Ascending aorta (tissue), 2 donors: ENCODE data around the gene PRKCA. TPM values are rescaled to one million over a fixed set of nuclear protein-coding genes. Genes with fewer than 3 reads are reported as not detected.

ENCODE experiments used
- DNase-seq, 2 donors: peaks; one replicate each; pipeline ENCODE4 v3.0.0-alpha.2; 2019; ENCODE audit warnings: low spot score in 2 of 2
- H3K27ac ChIP-seq, 2 donors: fragments of 200-600 bp; sonication (generic); one replicate each; pipeline ENCODE4 v1.5.1; 2016 to 2017; ENCODE audit warnings: mild to moderate bottlenecking in 1 of 2
- H3K27me3 ChIP-seq: fragments of 200-600 bp; sonication (generic); one replicate; pipeline ENCODE4 v1.5.1; 2017
- H3K36me3 ChIP-seq, 2 donors: fragments of 200-600 bp; sonication (generic); one replicate each; pipeline ENCODE4 v1.5.1; 2016
- H3K4me1 ChIP-seq, 2 donors: fragments of 200-600 bp; sonication (generic); one replicate each; pipeline ENCODE4 v1.5.1; 2016 to 2017; ENCODE audit warnings: mild to moderate bottlenecking in 1 of 2
- H3K4me3 ChIP-seq, 2 donors: fragments of 200-600 bp; sonication (generic); one replicate each; pipeline ENCODE4 v1.5.1; 2016 to 2017; ENCODE audit warnings: mild to moderate bottlenecking in 1 of 2
- H3K9me3 ChIP-seq, 2 donors: fragments of 200-600 bp; sonication (generic); one replicate each; pipeline ENCODE4 v1.5.1; 2016
- CTCF ChIP-seq, 3 experiments: fragments of 200-600 bp in 2 of 3; fragments of 450-650 bp in 1 of 3; sonication (generic) in 2 of 3; IDR thresholded peaks; one replicate each; pipeline ENCODE4 v1.5.1; 2016 to 2019; ENCODE audit warnings: antibody characterized with exemption in 3 of 3, mild to moderate bottlenecking in 1 of 3, moderate library complexity in 1 of 3
- intact Hi-C: fragments of 100-400 bp; cut with DNase I; formaldehyde crosslinking; loops from one replicate; pipeline ENCODE4 v1.15.1; 2023
- total RNA-seq: library from RNA; depleted of rRNA; stranded (reverse); fragments of >200 nt; gene quantifications from one replicate; pipeline ENCODE4 v1.1.0, GENCODE V29; 2016

Gene PRKCA
- total RNA-seq, 1 donor from 2014 or later = 3.2 TPM

GRCh38 chr17:66415366-66416206 is 113.2 kb downstream of the PRKCA start:
- intact Hi-C loops = no loop called here
- no peak for DNase-seq
- Histone ChIP-seq H3K4me3 (no peak overlapping the region), H3K27ac (no peak overlapping the region), H3K9me3 (no peaks in the 10 kb centered on the region), H3K27me3 (no peaks in the 10 kb centered on the region), H3K4me1 (no peaks in the 10 kb centered on the region), H3K36me3 (no peaks in the 10 kb centered on the region)
- TF ChIP-seq CTCF (IDR thresholded peaks at IDR 0.05) = no peak

- no peaks in the 10 kb centered on the region for H3K4me1 ChIP-seq
- no peak for TF ChIP-seq CTCF (IDR thresholded peaks at IDR 0.05)
- H3K36me3 ChIP-seq = no peaks in the 10 kb centered on the region
- no peak for DNase-seq
- no peaks in the 10 kb centered on the region for H3K9me3 ChIP-seq
- no peak overlapping the region for H3K4me3 ChIP-seq
- H3K27me3 ChIP-seq = no peaks in the 10 kb centered on the region
- H3K27ac ChIP-seq = no peak overlapping the region
- intact Hi-C loops = no loop called here
Observed at GRCh38 chr17:66416207-66416940, 114.0 kb downstream of the PRKCA start.

- Histone ChIP-seq H3K27me3 (no peaks in the 10 kb centered on the region), H3K9me3 (no peaks in the 10 kb centered on the region), H3K36me3 (no peaks in the 10 kb centered on the region), H3K27ac (no peak overlapping the region), H3K4me1 (no peaks in the 10 kb centered on the region), H3K4me3 (no peak overlapping the region)
- DNase-seq = no peak
- no peak for TF ChIP-seq CTCF (IDR thresholded peaks at IDR 0.05)
- intact Hi-C loops = no loop called here
Observed at GRCh38 chr17:66417300-66417719, 114.9 kb downstream of the PRKCA start.

- H3K4me3 ChIP-seq = no peak overlapping the region
- no peaks in the 10 kb centered on the region for H3K36me3 ChIP-seq
- no peaks in the 10 kb centered on the region for H3K4me1 ChIP-seq
- H3K27me3 ChIP-seq = no peaks in the 10 kb centered on the region
- no peaks in the 10 kb centered on the region for H3K9me3 ChIP-seq
- intact Hi-C loops = no loop called here
- H3K27ac ChIP-seq = no peak overlapping the region
- DNase-seq = no peak
- TF ChIP-seq CTCF (IDR thresholded peaks at IDR 0.05) = no peak
Observed at GRCh38 chr17:66420961-66421371, 118.6 kb downstream of the PRKCA start.

GRCh38 chr17:66422186-66422585 is 119.8 kb downstream of the PRKCA start:
- DNase-seq = no peak
- no peak for TF ChIP-seq CTCF (IDR thresholded peaks at IDR 0.05)
- Histone ChIP-seq H3K36me3 (no peaks in the 10 kb centered on the region), H3K27me3 (no peaks in the 10 kb centered on the region), H3K27ac (no peak overlapping the region), H3K9me3 (no peaks in the 10 kb centered on the region), H3K4me3 (no peak overlapping the region), H3K4me1 (no peaks in the 10 kb centered on the region)
- intact Hi-C loops = no loop called here
